Measurements from ENCODE around the gene KCNMA1.

- no peak for TF ChIP-seq MAX (IDR thresholded peaks at IDR 0.05)
- TF ChIP-seq TAF1 (IDR thresholded peaks at IDR 0.05; ENCODE audit: low read depth), result no peak
- TF ChIP-seq CEBPB (IDR thresholded peaks at IDR 0.05), result no peak
- no peak for TF ChIP-seq RAD21 (IDR thresholded peaks at IDR 0.05; ENCODE audit: low read depth)
- no peak for TF ChIP-seq CREB1 (IDR thresholded peaks at IDR 0.05; ENCODE audit: low read depth)
- no peak for TF ChIP-seq EP300 (IDR thresholded peaks at IDR 0.05; ENCODE audit: borderline replicate concordance)
- no peak for TF ChIP-seq YY1 (IDR thresholded peaks at IDR 0.05; ENCODE audit: low read depth)
- TF ChIP-seq EGR1 (IDR thresholded peaks at IDR 0.05), result no peak
- TF ChIP-seq FOXM1 (IDR thresholded peaks at IDR 0.05; ENCODE audit: borderline replicate concordance, low read depth), result no peak
Observed at GRCh38 chr10:76975126-76975525, 662.5 kb downstream of the KCNMA1 start.

All from Ishikawa (cell line).